GM12878 (cell line): ENCODE results near the gene IQCH. TPM values are rescaled to one million over a fixed set of nuclear protein-coding genes. Genes with fewer than 3 reads are reported as not detected.

ENCODE experiments used
- ATAC-seq: fragments of 200-7000 bp; cut with Tn5 transposase; 3 replicates; pipeline ENCODE4 v1.9.1; 2020; ENCODE audit warnings: mild to moderate bottlenecking, moderate library complexity
- BruUV-seq: library from RNA; stranded (reverse); fragments of 400-500 nt; replicated peaks from 2 replicates; lab custom pipeline; 2021; lab: Mats Ljungman, UMichigan
- CTCF ChIA-PET: fragments of 300-600 bp; sonication (Branson Sonifier 250); formaldehyde crosslinking; extraction: SDS; loops from one replicate; lab custom pipeline; 2021; ENCODE audit warnings: inconsistent platforms; lab: Yijun Ruan, JAX
- POLR2A ChIA-PET: fragments of 350-600 bp; formaldehyde crosslinking; extraction: SDS; loops from one replicate; lab custom pipeline; 2021; ENCODE audit warnings: inconsistent platforms; lab: Charles Lee
- RAD21 ChIA-PET: fragments of 300-600 bp; sonication (Branson Sonifier 250); formaldehyde crosslinking; loops from one replicate; lab custom pipeline; 2023; ENCODE audit warnings: antibody characterized with exemption; ENCODE audit not compliant: unreplicated experiment; lab: Charles Lee
- SMC1A ChIA-PET: fragments of 300-600 bp; sonication (Branson Sonifier 250); formaldehyde crosslinking; loops from one replicate; lab custom pipeline; 2023; ENCODE audit not compliant: unreplicated experiment, uncharacterized antibody; lab: Charles Lee
- DNase-seq: peaks from one replicate; pipeline ENCODE4 v3.0.0-alpha.2; 2011; ENCODE audit warnings: low read depth, low spot score
- FAIRE-seq: peaks from 3 replicates; lab custom pipeline; 2011; peaks lifted over from hg19 to GRCh38; lab: Jason Lieb, UNC
- H2AFZ ChIP-seq: 2 replicates; pipeline ENCODE4 v1.6.0; 2011; ENCODE audit warnings: low read depth, low read length, control low read depth; ENCODE audit not compliant: control insufficient read depth
- H3K27ac ChIP-seq: 2 replicates; pipeline ENCODE4 v1.5.1; 2011; ENCODE audit warnings: control low read depth; ENCODE audit not compliant: control insufficient read depth, insufficient read depth
- H3K27me3 ChIP-seq, 2 experiments: replicated peaks in 1 of 2; 2 replicates each; pipeline versions ENCODE4 v1.6.0 to v1.6.1; 2011; ENCODE audit warnings: low read length in 1 of 2; ENCODE audit not compliant: control insufficient read depth in 2 of 2, insufficient read depth in 2 of 2
- H3K36me3 ChIP-seq, 2 experiments: 2 replicates each; pipeline ENCODE4 v1.5.1; 2011; ENCODE audit warnings: low read length in 1 of 2; ENCODE audit not compliant: control insufficient read depth in 2 of 2, insufficient read depth in 2 of 2
- H3K4me1 ChIP-seq: 2 replicates; pipeline ENCODE4 v1.6.1; 2011; ENCODE audit warnings: mild to moderate bottlenecking, low read length, moderate library complexity, mixed read lengths; ENCODE audit not compliant: control insufficient read depth, insufficient read depth
- H3K4me2 ChIP-seq: 2 replicates; pipeline ENCODE4 v1.6.0; 2011; ENCODE audit warnings: control low read depth; ENCODE audit not compliant: control insufficient read depth, insufficient read depth
- H3K4me3 ChIP-seq: fragments of 200-600 bp; sonication (generic); 2 replicates; pipeline ENCODE4 v1.5.1; 2016
- H3K79me2 ChIP-seq: 2 replicates; pipeline ENCODE4 v1.6.0; 2011; ENCODE audit warnings: low read length; ENCODE audit not compliant: control insufficient read depth, insufficient read depth
- H3K9ac ChIP-seq: 2 replicates; pipeline ENCODE4 v1.8.0; 2011; ENCODE audit warnings: low read length, control low read depth, mixed read lengths; ENCODE audit not compliant: control insufficient read depth, insufficient read depth
- H3K9me3 ChIP-seq: replicated peaks from 3 replicates; pipeline ENCODE4 v1.5.1; 2011; ENCODE audit warnings: mild to moderate bottlenecking, low read length; ENCODE audit not compliant: control insufficient read depth, insufficient read depth
- H4K20me1 ChIP-seq: 2 replicates; pipeline ENCODE4 v1.6.0; 2011; ENCODE audit not compliant: control insufficient read depth, insufficient read depth
- IKZF2 ChIP-seq, 2 experiments: fragments of 450-650 bp; IDR thresholded peaks; 2 replicates each; pipeline ENCODE4 v1.6.1; 2017; ENCODE audit warnings: mild to moderate bottlenecking in 2 of 2, moderate library complexity in 2 of 2
- IRF4 ChIP-seq: IDR thresholded peaks from 2 replicates; pipeline ENCODE4 v1.6.1; 2011; ENCODE audit warnings: low read depth, low read length
- JUND ChIP-seq: IDR thresholded peaks from 2 replicates; pipeline ENCODE4 v1.6.1; 2012; ENCODE audit warnings: low read depth, mild to moderate bottlenecking, low read length, improper control_type of control experiment, moderate library complexity
- NR2C1 ChIP-seq: fragments of 450-650 bp; IDR thresholded peaks from 2 replicates; pipeline ENCODE4 v1.6.1; 2017; ENCODE audit warnings: antibody characterized with exemption, mild to moderate bottlenecking, moderate library complexity
- PAX8 ChIP-seq: fragments of 450-650 bp; IDR thresholded peaks from 2 replicates; pipeline ENCODE4 v1.6.1; 2017; ENCODE audit warnings: mild to moderate bottlenecking, moderate library complexity
- RB1 ChIP-seq: fragments of 450-650 bp; formaldehyde crosslinking; IDR thresholded peaks from 2 replicates; pipeline ENCODE4 v1.6.1; 2017; ENCODE audit warnings: mild to moderate bottlenecking, borderline replicate concordance
- RBBP5 ChIP-seq: fragments of 200-600 bp; sonication (generic); conservative IDR thresholded peaks from 2 replicates; pipeline ENCODE4 v1.6.1; 2016
- SPI1 ChIP-seq: IDR thresholded peaks from 2 replicates; pipeline ENCODE4 v1.6.1; 2011; ENCODE audit warnings: low read depth, mild to moderate bottlenecking, low read length, moderate library complexity, borderline replicate concordance; ENCODE audit not compliant: insufficient read depth
- WGBS: methylation state at CpG from one replicate; pipeline ENCODE4 v1.1.6; 2016; ENCODE audit warnings: low lambda C conversion rate; ENCODE audit not compliant: insufficient replicate concordance, insufficient coverage; ENCODE audit errors: missing lambda C conversion rate; 5-methylcytosine and 5-hydroxymethylcytosine counted together
- in situ Hi-C: fragments of 300-500 bp; cut with MboI; formaldehyde crosslinking; loops from 9 replicates; pipeline ENCODE4 v1.14.3; 2018; ENCODE audit warnings: mixed read lengths
- intact Hi-C: fragments of 100-400 bp; cut with micrococcal nuclease; formaldehyde crosslinking; loops from one replicate; pipeline ENCODE4 v1.14.2; 2022; ENCODE audit not compliant: unreplicated experiment
- polyA plus RNA-seq, 11 experiments: library from polyadenylated mRNA; depleted of rRNA in 4 of 11; unstranded in 6 of 11; stranded (reverse) in 5 of 11; fragments of >200 nt; fragmentation: Nextera tagmentation in 4 of 11; fragmentation: Illumina TruSeq in 1 of 11; extraction: Ambion mirVana in 4 of 11; extraction: Trizol in 1 of 11; gene quantifications; 1 replicate in 1 of 11; 2 replicates in 10 of 11; pipeline versions ENCODE4 v1.2.1 to v1.2.3, GENCODE V29; 2011 to 2016; ENCODE audit warnings: inconsistent platforms in 2 of 11, missing spikeins in 2 of 11, low read depth in 1 of 11
- total RNA-seq, 4 experiments: library from RNA; depleted of rRNA in 3 of 4; stranded (reverse); fragments of >200 nt in 3 of 4; fragmentation: Illumina TruSeq in 1 of 4; extraction: Trizol in 1 of 4; gene quantifications; 2 replicates each; pipeline versions ENCODE4 v1.2.1 to v1.2.3, GENCODE V29; 2013 to 2021

The IQCH gene
- total and polyA plus RNA-seq, 10 of the 15 experiments (the other 5 are each of a cell fraction or from before 2014, with no cell fraction given), result 0.29 to 1.3 (median 0.99) TPM

GRCh38 chr15:67399925-67400324 lies 145.3 kb downstream of the IQCH start (continued):
- TF ChIP-seq NR2C1 (no peak), RB1 (no peak), IKZF2 (IDR thresholded peaks at IDR 0.05) (no peak)

GRCh38 chr15:67400890-67401289 lies 146.3 kb downstream of the IQCH start:
- H2AFZ ChIP-seq, result no peak overlapping the region
- CTCF ChIA-PET, result no interaction called here
- no TSS peak for BruUV-seq
- no peaks in the 10 kb centered on the region for H3K79me2 ChIP-seq
- no peak for DNase-seq
- intact Hi-C loops, result no loop called here
- RAD21 ChIA-PET, result no interaction called here
- H3K4me1 ChIP-seq, result no peaks in the 10 kb centered on the region
- H4K20me1 ChIP-seq, result no peaks in the 10 kb centered on the region
- TF ChIP-seq JUND (no peak), RBBP5 (no peak), IKZF2 (IDR thresholded peaks at IDR 0.05) (no peak), IRF4 (no peak), SPI1 (no peak), PAX8 (no peak)
- TF ChIP-seq, all 136 proteins: peak for 0
- no peak for FAIRE-seq
- no peaks in the 10 kb centered on the region; a peak in 1 of 4 replicates for H3K27me3 ChIP-seq
- in situ Hi-C loops, result no loop called here
- WGBS, result 9% methylated on average over 2 of the region's 2 CpGs
- no peak overlapping the region for H3K27ac ChIP-seq
- POLR2A ChIA-PET, result no interaction called here
- H3K36me3 ChIP-seq, result no peaks in the 10 kb centered on the region
- no peak overlapping the region for H3K4me2 ChIP-seq
- SMC1A ChIA-PET, result interaction anchor here (1.2 kb wide), 2 partner anchors 431 to 435 kb away, joined by 3 to 4 read pairs; no protein-coding TSS in a partner anchor
- no peak for ATAC-seq
- H3K9ac ChIP-seq, result no peak overlapping the region
- H3K4me3 ChIP-seq, result no peak overlapping the region
- no peaks in the 10 kb centered on the region for H3K9me3 ChIP-seq
